ENCODE data around the gene CCDC47.
A peak's percentile ranks its signal among the peaks of the same experiment; 100 is the strongest.

CCDC47 gene

DNA sequence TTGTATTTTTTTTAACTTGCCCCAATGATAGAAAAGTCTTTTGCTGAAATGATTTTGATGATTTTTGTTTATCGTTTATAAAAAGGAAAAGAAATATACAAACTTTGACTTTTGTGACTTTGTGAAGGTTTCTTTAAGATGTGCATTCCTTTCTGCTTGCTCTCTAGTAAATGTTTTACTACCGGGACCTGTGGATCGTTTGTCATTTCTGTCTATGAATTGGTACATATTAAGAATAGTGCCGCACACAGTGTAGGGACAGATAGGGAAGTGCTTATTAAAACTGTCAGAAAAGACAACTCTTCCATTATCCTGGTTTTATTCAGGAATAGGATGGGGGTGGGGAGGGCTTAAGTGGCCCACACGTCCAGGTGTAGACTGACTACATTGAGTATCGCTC is 45.7 kb upstream of the CCDC47 start:
- H3K4me3 ChIP-seq (replicated peaks in 1 of 2; ENCODE audit: low read depth in 2 of 2, low read length in 2 of 2): no peak overlapping the region
- DNase-seq (ENCODE audit: low read depth in 2 of 2): no peak
- TF ChIP-seq, protein P1, sequence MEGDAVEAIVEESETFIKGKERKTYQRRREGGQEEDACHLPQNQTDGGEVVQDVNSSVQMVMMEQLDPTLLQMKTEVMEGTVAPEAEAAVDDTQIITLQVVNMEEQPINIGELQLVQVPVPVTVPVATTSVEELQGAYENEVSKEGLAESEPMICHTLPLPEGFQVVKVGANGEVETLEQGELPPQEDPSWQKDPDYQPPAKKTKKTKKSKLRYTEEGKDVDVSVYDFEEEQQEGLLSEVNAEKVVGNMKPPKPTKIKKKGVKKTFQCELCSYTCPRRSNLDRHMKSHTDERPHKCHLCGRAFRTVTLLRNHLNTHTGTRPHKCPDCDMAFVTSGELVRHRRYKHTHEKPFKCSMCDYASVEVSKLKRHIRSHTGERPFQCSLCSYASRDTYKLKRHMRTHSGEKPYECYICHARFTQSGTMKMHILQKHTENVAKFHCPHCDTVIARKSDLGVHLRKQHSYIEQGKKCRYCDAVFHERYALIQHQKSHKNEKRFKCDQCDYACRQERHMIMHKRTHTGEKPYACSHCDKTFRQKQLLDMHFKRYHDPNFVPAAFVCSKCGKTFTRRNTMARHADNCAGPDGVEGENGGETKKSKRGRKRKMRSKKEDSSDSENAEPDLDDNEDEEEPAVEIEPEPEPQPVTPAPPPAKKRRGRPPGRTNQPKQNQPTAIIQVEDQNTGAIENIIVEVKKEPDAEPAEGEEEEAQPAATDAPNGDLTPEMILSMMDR (IDR thresholded peaks at IDR 0.05; ENCODE audit: low read depth, low read length): no peak

DNA sequence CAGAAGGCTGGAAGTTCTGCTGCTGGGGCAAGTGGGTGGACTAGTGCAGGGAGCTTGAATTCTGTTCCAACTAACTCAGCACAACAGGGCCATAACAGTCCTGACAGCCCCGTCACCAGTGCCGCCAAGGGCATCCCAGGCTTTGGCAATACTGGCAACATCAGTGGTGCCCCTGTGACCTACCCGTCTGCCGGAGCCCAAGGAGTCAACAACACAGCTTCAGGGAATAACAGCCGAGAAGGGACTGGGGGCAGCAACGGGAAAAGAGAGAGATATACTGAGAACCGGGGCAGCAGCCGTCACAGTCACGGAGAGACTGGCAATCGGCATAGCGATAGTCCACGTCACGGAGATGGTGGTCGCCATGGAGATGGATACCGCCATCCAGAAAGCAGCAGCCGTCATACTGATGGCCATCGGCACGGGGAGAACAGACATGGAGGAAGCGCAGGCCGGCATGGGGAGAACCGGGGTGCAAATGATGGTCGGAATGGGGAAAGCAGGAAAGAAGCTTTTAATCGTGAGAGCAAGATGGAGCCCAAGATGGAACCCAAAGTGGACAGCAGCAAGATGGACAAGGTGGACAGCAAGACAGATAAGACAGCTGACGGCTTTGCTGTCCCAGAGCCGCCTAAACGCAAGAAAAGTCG is 44.5 kb upstream of the CCDC47 start:
- TF ChIP-seq, protein P1 (IDR thresholded peaks at IDR 0.05; ENCODE audit: low read depth, low read length): no peak
- no peak overlapping the region for H3K4me3 ChIP-seq (replicated peaks in 1 of 2; ENCODE audit: low read depth in 2 of 2, low read length in 2 of 2)
- no peak for DNase-seq (ENCODE audit: low read depth in 2 of 2)

DNA sequence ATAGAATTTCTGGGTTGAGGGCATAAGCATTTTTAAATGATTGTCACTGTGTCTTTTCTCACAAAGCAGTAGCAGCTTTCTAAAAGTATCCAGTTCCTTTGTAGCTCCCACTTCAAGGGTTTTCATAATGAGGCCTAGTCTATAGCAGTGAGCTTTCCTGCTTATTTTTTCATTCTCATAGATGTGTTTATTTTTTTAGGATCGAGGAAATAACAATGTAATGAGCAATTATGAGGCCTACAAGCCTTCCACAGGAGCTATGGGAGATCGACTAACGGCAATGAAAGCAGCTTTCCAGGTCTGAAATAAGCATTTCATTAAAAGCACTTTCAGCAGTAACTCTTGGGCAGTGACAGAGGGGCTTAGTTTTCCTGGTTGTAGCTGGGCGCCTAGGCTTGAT is 43.3 kb upstream of the CCDC47 start:
- H3K4me3 ChIP-seq (replicated peaks in 1 of 2; ENCODE audit: low read depth in 2 of 2, low read length in 2 of 2): no peak overlapping the region
- no peak for DNase-seq (ENCODE audit: low read depth in 2 of 2)
- TF ChIP-seq, protein P1 (IDR thresholded peaks at IDR 0.05; ENCODE audit: low read depth, low read length): no peak

GRCh38 chr17:63816123-63816522 is 42.7 kb upstream of the CCDC47 start:
- DNase-seq (ENCODE audit: low read depth in 2 of 2): no peak
- TF ChIP-seq, protein P1 (IDR thresholded peaks at IDR 0.05; ENCODE audit: low read depth, low read length): no peak
- no peak overlapping the region for H3K4me3 ChIP-seq (replicated peaks in 1 of 2; ENCODE audit: low read depth in 2 of 2, low read length in 2 of 2)

DNA sequence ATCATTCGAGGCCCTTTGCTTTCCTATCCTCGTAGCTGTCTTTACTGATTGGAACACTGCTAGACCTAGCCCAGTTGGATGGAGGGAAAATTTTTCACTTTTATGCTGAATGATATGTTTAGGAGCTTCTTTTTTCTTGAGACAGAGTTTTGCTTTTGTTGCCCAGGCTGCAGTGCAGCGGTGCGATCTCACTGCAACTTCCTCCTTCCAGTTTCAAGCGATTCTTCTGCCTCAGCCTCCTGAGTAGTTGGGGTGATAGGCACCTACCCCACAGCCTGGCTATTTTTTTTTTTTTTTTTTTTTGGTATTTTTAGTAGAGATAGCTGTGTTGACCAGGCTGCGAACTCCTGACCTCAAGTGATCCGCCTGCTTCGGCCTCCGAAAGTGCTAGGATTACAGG is 36.6 kb upstream of the CCDC47 start:
- DNase-seq (ENCODE audit: low read depth in 2 of 2): no peak
- no peak overlapping the region for H3K4me3 ChIP-seq (replicated peaks in 1 of 2; ENCODE audit: low read depth in 2 of 2, low read length in 2 of 2)
- TF ChIP-seq, protein P1 (IDR thresholded peaks at IDR 0.05; ENCODE audit: low read depth, low read length): no peak

GRCh38 chr17:63805591-63805990 is 32.2 kb upstream of the CCDC47 start:
- DNase-seq (ENCODE audit: low read depth in 2 of 2): peak in 1 of 2 donors; percentile 27
- no peak overlapping the region for H3K4me3 ChIP-seq (replicated peaks in 1 of 2; ENCODE audit: low read depth in 2 of 2, low read length in 2 of 2)
- TF ChIP-seq, protein P1 (IDR thresholded peaks at IDR 0.05; ENCODE audit: low read depth, low read length): no peak

DNA sequence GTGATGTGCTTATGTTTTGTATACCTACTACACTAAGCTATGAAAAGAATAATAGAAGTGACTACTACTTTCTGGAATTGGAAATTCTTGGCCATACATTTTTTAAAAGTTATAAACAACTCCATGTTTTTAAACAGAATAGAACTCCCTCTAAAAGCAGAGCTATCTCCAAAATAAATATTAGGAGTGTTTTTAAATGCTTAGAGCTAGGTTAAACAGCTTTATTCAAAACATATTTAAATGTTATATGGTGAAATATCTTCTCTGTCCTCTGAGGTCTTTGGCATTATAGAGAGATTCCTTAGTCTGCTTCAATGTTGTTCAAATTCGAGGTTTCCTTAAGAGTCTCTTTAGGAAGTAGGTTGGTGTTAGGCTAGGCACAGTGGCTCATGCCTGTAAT is 30.9 kb upstream of the CCDC47 start:
- DNase-seq (ENCODE audit: low read depth in 2 of 2): no peak
- TF ChIP-seq, protein P1 (IDR thresholded peaks at IDR 0.05; ENCODE audit: low read depth, low read length): no peak
- H3K4me3 ChIP-seq (replicated peaks in 1 of 2; ENCODE audit: low read depth in 2 of 2, low read length in 2 of 2): no peak overlapping the region

All from cardiac fibroblast (primary cell).